SK-N-SH treated with all-trans-retinoic acid at 6 μM for 48 hours (cell line): ENCODE results near the gene CYLD.

Experiments used
- RARB ChIP-seq: fragments of 250-450 bp; sonication (Bioruptor Pico); IDR thresholded peaks from 2 replicates; pipeline ENCODE4 v1.8.0; 2021; ENCODE audit warnings: mild to moderate bottlenecking, moderate library complexity
- TF ChIP-seq, protein P1 (sequence below): fragments of 250-450 bp; sonication (Bioruptor Pico); IDR thresholded peaks from 2 replicates; pipeline ENCODE4 v1.5.1; 2020; ENCODE audit warnings: low read depth, mild to moderate bottlenecking, moderate library complexity

DNA sequence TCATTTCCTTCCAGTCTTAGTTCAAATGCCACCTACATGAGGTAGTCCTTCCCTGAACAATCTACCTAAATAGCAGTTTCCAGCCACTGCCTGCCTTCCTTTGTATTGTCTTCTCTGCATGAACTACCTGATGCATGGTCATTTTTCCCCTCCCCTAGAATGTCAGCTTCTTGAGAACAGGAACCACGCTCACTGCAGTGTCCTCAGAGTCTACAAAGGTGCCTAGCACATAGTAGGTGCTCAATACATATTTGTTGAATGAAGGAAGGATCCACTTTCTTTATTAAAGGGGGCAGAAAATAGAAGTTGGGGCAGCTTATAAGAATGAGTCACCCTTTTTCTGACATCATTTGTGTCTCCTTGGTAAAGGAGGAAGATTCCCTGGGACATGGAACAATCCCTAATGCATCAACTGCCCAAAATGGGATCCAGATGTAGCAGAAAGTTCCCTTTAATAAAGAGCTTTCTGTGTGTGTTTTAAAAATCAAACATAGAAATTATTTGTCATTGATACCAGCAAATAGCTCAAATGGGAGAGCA lies 4.4 kb upstream of the CYLD start:
- TF ChIP-seq, protein P1, sequence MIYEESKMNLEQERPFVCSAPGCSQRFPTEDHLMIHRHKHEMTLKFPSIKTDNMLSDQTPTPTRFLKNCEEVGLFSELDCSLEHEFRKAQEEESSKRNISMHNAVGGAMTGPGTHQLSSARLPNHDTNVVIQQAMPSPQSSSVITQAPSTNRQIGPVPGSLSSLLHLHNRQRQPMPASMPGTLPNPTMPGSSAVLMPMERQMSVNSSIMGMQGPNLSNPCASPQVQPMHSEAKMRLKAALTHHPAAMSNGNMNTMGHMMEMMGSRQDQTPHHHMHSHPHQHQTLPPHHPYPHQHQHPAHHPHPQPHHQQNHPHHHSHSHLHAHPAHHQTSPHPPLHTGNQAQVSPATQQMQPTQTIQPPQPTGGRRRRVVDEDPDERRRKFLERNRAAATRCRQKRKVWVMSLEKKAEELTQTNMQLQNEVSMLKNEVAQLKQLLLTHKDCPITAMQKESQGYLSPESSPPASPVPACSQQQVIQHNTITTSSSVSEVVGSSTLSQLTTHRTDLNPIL (CRISPR knock-in tag): no peak
- no peak for TF ChIP-seq RARB
